H1 (cell line): ENCODE data around the gene RBM26. TPM values are rescaled to one million over a fixed set of nuclear protein-coding genes. Genes with fewer than 3 reads are reported as not detected.
A peak's percentile ranks its signal among the peaks of the same experiment; 100 is the strongest.

ENCODE experiments used
- ASH2L ChIP-seq: fragments of 200-600, 300-600 bp; sonication (generic); IDR thresholded peaks from one replicate; pipeline ENCODE4 v1.7.1; 2017; ENCODE audit warnings: low read length
- ATF2 ChIP-seq: IDR thresholded peaks from 2 replicates; pipeline ENCODE4 v1.6.1; 2012; ENCODE audit warnings: low read length, inconsistent platforms
- HDAC2 ChIP-seq, 2 experiments: fragments of 300-600 bp in 1 of 2; sonication (generic) in 1 of 2; IDR thresholded peaks; 2 replicates each; pipeline ENCODE4 v1.6.1; 2011 to 2012; ENCODE audit warnings: low read depth in 2 of 2, low read length in 2 of 2, mild to moderate bottlenecking in 2 of 2, moderate library complexity in 2 of 2, borderline replicate concordance in 1 of 2, inconsistent platforms in 1 of 2
- KDM5A ChIP-seq: fragments of 200-600 bp; IDR thresholded peaks from 2 replicates; pipeline ENCODE4 v1.7.1; 2012; ENCODE audit warnings: mild to moderate bottlenecking, low read length, inconsistent platforms, mixed read lengths
- MAFK ChIP-seq: IDR thresholded peaks from 2 replicates; pipeline ENCODE4 v1.6.1; 2012; ENCODE audit warnings: low read depth, mild to moderate bottlenecking, improper control_type of control experiment, low read length
- MAX ChIP-seq: IDR thresholded peaks from 2 replicates; pipeline ENCODE4 v1.6.1; 2012; ENCODE audit warnings: inconsistent platforms
- RNF2 ChIP-seq: fragments of 200-900, 300-1000 bp; sonication (generic); IDR thresholded peaks from 2 replicates; pipeline ENCODE4 v1.7.1; 2016; ENCODE audit warnings: borderline replicate concordance, low read depth, mild to moderate bottlenecking, antibody characterized with exemption, low read length; ENCODE audit not compliant: poor library complexity, severe bottlenecking; ENCODE audit errors: missing control alignments
- SAP30 ChIP-seq: fragments of 300-600 bp; sonication (generic); IDR thresholded peaks from 2 replicates; pipeline ENCODE4 v1.7.1; 2012; ENCODE audit warnings: low read length, moderate library complexity, mild to moderate bottlenecking, inconsistent platforms; ENCODE audit not compliant: insufficient read depth, insufficient replicate concordance
- SIN3A ChIP-seq, 2 experiments: IDR thresholded peaks in 1 of 2; conservative IDR thresholded peaks in 1 of 2; 2 replicates each; pipeline ENCODE4 v1.6.1; 2011 to 2012; ENCODE audit warnings: low read length in 2 of 2, improper control_type of control experiment in 1 of 2, low read depth in 1 of 2, mild to moderate bottlenecking in 1 of 2
- TAF7 ChIP-seq: optimal IDR thresholded peaks from 2 replicates; pipeline ENCODE3; 2011; ENCODE audit warnings: low read depth, mild to moderate bottlenecking, inconsistent platforms, low read length, moderate library complexity, borderline replicate concordance
- polyA plus RNA-seq, 7 experiments: library from polyadenylated mRNA; depleted of rRNA in 3 of 7; stranded (reverse) in 5 of 7; unstranded in 2 of 7; fragments of >200 nt in 5 of 7; fragments of 200-250 nt in 2 of 7; gene quantifications; 1 replicate in 5 of 7; 2 replicates in 1 of 7; 4 replicates in 1 of 7; pipeline versions ENCODE4 v1.2.1 to v1.2.3, GENCODE V29; 2011 to 2013; ENCODE audit warnings: missing spikeins in 2 of 7, mixed read lengths in 2 of 7
- total RNA-seq: library from RNA; stranded (reverse); fragmentation: NEBNext Ultra II Directional; extraction: Animal tissue kit (Norgen Biotek cat#: 25700); gene quantifications from 2 replicates; pipeline ENCODE4 v1.2.1, GENCODE V29; 2021

Gene RBM26
- total and polyA plus RNA-seq, 2 of the 8 experiments (the other 6 are each of a cell fraction or from before 2014, with no cell fraction given): 20.3 to 65.5 TPM

GRCh38 chr13:79287939-79288795 is 117.9 kb downstream of the RBM26 start (continued):
- TF ChIP-seq ATF2 (0 out of 2 replicates have a peak, but pooled peaks have one; percentile 27), HDAC2 (IDR thresholded peaks at IDR 0.05; ENCODE audit: borderline replicate concordance in 1 of 2, low read depth in 2 of 2, low read length in 2 of 2) (no peak; a peak in 1 of 4 replicates), RNF2 (no peak), SAP30 (no peak), KDM5A (no peak), TAF7 (no peak), MAX (no peak), ASH2L (peak; percentile 20), SIN3A (conservative IDR thresholded peaks at IDR 0.05 in 1 of 2, IDR thresholded peaks at IDR 0.05 in 1 of 2; ENCODE audit: low read depth in 1 of 2, low read length in 2 of 2) (no peak), MAFK (no peak)
